DLD1 (cell line): Measurements from ENCODE around the gene PRDM5.
"Not testable (repeated sequence)": the region's sequence is repeated elsewhere in the genome, so short reads cannot be mapped to it uniquely, and the experiment has no call there.

Experiments
- in situ Hi-C: cut with HindIII; loops from 2 replicates; pipeline ENCODE4 v1.10.0; 2017; ENCODE audit warnings: low sequenced_read_pairs

The PRDM5 gene

GRCh38 chr4:120667102-120667501, 255.4 kb downstream of the PRDM5 start:
- in situ Hi-C loops: no loop called here

DNA sequence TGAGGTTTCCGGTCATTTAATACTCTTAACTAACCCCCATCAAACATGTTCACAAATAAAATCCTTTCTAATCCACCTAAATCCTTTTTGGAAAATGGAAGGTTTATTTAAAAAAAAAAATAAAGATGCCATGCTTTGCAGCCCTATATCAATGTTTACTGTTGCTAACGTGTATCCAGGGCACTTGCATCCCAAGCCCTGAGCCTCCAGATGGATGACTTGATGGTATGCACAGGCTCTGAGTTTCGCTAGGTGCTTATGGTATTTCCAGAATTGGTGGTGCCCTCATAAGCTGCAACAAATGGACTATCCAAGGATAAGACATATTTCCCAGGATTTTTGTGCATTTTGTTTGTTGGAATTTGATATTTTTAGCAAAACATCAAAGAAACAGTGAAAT, 257.7 kb downstream of the PRDM5 start:
- in situ Hi-C loops: no loop called here

DNA sequence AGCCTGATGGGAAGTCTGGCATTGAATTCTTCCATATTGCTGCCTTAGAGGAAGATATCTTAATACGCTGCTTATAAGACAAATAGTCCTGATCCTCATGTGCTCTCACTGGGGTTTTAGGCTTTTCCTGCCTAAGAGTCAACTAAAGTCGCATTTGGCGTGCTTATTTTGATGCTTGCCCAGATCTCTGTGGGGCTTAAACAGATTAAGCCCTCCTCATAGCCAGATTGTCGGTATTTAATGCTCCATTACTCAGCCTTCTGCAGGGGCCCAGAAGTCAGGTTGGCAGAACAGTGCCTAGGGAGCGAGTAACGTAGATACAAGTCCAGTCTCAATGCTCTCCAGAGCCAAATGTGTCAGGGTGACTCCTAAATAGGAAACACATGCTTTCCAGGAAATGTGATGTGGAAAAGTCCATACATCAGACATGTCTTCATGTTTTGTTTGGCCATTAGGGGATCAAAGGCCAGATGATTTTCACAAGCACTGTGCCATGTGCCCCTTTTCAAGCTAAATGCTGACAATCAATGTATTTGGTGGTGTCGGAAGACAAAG, 262.8 kb downstream of the PRDM5 start:
- in situ Hi-C loops: no loop called here

DNA sequence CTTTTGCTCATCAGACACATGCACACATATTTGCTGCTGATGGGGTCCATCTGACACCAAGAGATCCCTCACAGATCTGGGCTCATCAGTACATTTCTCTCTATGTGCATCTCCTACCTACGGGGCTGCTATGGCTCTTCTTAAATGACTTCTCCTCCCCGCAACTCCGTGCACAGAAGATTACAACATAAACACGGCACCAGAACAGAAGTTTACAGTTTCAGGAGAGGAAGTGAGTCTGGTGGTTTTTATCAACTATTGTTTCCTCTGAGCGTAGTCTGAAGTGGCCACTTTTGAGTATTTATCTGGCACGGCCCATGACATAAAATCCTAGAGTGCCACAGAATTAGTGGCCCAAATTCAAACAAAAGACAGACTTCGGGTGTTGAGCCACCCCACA, 263.8 kb downstream of the PRDM5 start:
- in situ Hi-C loops: no loop called here

- in situ Hi-C loops: no loop called here
Measured at GRCh38 chr4:120653804-120654573, 268.5 kb downstream of the PRDM5 start.

- in situ Hi-C loops: not testable (repeated sequence)
Measured at GRCh38 chr4:120648336-120648735, 274.2 kb downstream of the PRDM5 start.
